ENCODE data around the gene CDH15.

DNA sequence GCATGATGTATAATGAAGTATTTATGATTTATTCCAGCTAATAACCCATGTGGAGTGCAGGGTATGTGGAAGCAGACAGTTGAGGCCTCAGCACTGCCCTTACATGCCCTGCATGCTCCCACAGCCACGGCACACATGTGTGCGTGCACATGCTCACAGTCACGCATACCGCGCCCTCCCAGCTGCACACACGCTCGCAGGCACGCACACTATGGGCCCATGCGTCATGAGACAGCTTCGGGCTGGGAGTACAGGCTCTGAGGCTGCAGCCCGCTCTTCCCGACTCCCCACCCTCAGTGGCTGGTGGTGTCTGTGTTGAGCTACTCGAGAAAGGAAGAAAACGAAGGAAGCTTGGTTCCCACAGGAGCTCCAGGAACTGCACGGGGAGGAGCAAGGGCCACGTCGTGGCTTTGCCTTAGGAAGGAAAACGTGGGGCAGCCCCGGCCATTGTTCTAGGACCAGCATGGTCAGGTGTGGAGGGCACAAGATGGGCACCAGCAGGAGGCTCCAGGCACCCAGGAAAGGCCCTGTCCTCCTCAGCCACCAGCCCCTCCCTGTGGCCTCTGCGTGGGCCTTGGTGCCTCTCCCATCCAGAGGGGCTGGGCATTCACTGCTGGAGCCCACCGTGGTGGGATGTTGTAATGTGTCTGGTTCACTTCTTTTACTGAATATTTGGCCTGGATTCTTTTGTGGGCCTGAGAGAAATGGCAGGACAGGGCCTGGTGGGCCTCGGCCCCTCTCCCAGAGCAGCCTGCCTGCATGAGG, 27.5 kb upstream of the CDH15 start:
- TF ChIP-seq, protein P1, sequence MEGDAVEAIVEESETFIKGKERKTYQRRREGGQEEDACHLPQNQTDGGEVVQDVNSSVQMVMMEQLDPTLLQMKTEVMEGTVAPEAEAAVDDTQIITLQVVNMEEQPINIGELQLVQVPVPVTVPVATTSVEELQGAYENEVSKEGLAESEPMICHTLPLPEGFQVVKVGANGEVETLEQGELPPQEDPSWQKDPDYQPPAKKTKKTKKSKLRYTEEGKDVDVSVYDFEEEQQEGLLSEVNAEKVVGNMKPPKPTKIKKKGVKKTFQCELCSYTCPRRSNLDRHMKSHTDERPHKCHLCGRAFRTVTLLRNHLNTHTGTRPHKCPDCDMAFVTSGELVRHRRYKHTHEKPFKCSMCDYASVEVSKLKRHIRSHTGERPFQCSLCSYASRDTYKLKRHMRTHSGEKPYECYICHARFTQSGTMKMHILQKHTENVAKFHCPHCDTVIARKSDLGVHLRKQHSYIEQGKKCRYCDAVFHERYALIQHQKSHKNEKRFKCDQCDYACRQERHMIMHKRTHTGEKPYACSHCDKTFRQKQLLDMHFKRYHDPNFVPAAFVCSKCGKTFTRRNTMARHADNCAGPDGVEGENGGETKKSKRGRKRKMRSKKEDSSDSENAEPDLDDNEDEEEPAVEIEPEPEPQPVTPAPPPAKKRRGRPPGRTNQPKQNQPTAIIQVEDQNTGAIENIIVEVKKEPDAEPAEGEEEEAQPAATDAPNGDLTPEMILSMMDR (IDR thresholded peaks at IDR 0.05 in 4 of 5, conservative IDR thresholded peaks at IDR 0.05 in 1 of 5): no peak
- no peak for TF ChIP-seq POLR2A (IDR thresholded peaks at IDR 0.05)

All from gastrocnemius medialis (tissue), 4 donors.